Smooth muscle cell (in vitro differentiated cells): Measurements from ENCODE around the gene NBL1. TPM values are rescaled to one million over a fixed set of nuclear protein-coding genes. Genes with fewer than 3 reads are reported as not detected.

ENCODE experiments used
- DNase-seq: peaks from one replicate; lab custom pipeline; 2025; ENCODE audit not compliant: unreplicated experiment; lab: John Stamatoyannopoulos, UW
- H2AFZ ChIP-seq: fragments of 200-600 bp; sonication (generic); 2 replicates; pipeline ENCODE4 v1.6.0; 2016; ENCODE audit warnings: antibody characterized with exemption, low read depth, mild to moderate bottlenecking
- H3F3A ChIP-seq: fragments of 200-600 bp; sonication (generic); 2 replicates; pipeline ENCODE4 v1.6.0; 2017; ENCODE audit warnings: antibody characterized with exemption, low read depth
- H3K27ac ChIP-seq: fragments of 200-600 bp; sonication (generic); 2 replicates; pipeline ENCODE4 v1.5.1; 2016; ENCODE audit warnings: low read depth, mild to moderate bottlenecking
- H3K27me3 ChIP-seq: fragments of 200-600 bp; sonication (generic); 2 replicates; pipeline ENCODE4 v1.6.1; 2016; ENCODE audit warnings: low read depth, mild to moderate bottlenecking
- H3K36me3 ChIP-seq: fragments of 200-600 bp; sonication (generic); 2 replicates; pipeline ENCODE4 v1.5.1; 2016; ENCODE audit warnings: low read depth
- H3K4me1 ChIP-seq: fragments of 200-600 bp; sonication (generic); 2 replicates; pipeline ENCODE4 v1.5.1; 2016; ENCODE audit warnings: low read depth
- H3K4me2 ChIP-seq: fragments of 200-600 bp; sonication (generic); 2 replicates; pipeline ENCODE4 v1.6.0; 2016; ENCODE audit warnings: mild to moderate bottlenecking
- H3K4me3 ChIP-seq: fragments of 200-600 bp; sonication (generic); 2 replicates; pipeline ENCODE4 v1.5.1; 2016; ENCODE audit warnings: mild to moderate bottlenecking
- H3K79me2 ChIP-seq: fragments of 200-600 bp; sonication (generic); 2 replicates; pipeline ENCODE4 v1.6.0; 2016; ENCODE audit warnings: low read depth, mild to moderate bottlenecking
- H3K9ac ChIP-seq: fragments of 200-600 bp; sonication (generic); 2 replicates; pipeline ENCODE4 v1.6.0; 2016; ENCODE audit warnings: low read depth
- H3K9me3 ChIP-seq: fragments of 200-600 bp; sonication (generic); replicated peaks from 2 replicates; pipeline ENCODE4 v1.5.1; 2016; ENCODE audit warnings: low read depth
- H4K20me1 ChIP-seq: fragments of 200-600 bp; sonication (generic); 2 replicates; pipeline ENCODE4 v1.6.0; 2016; ENCODE audit warnings: low read depth
- WGBS: methylation state at CpG from one replicate; pipeline ENCODE4 v1.1.7; 2016; ENCODE audit warnings: low lambda C conversion rate; 5-methylcytosine and 5-hydroxymethylcytosine counted together
- polyA plus RNA-seq: library from polyadenylated mRNA; unstranded; fragments of >200 nt; fragmentation: Nextera tagmentation; extraction: Ambion mirVana; gene quantifications from 2 replicates; pipeline ENCODE4 v1.2.1, GENCODE V29; 2016
- total RNA-seq: library from RNA; depleted of rRNA; stranded (reverse); fragments of >200 nt; gene quantifications from 2 replicates; pipeline ENCODE4 v1.2.3, GENCODE V29; 2014
- TF ChIP-seq, protein P1 (sequence below): fragments of 200-600 bp; sonication (generic); IDR thresholded peaks from 2 replicates; pipeline ENCODE4 v1.5.1; 2017; ENCODE audit warnings: borderline replicate concordance, mild to moderate bottlenecking, antibody characterized with exemption; ENCODE audit not compliant: insufficient read depth, poor library complexity, severe bottlenecking

NBL1 gene
- total and polyA plus RNA-seq, 2 experiments from 2014 or later: 9.4 to 35.9 TPM

DNA sequence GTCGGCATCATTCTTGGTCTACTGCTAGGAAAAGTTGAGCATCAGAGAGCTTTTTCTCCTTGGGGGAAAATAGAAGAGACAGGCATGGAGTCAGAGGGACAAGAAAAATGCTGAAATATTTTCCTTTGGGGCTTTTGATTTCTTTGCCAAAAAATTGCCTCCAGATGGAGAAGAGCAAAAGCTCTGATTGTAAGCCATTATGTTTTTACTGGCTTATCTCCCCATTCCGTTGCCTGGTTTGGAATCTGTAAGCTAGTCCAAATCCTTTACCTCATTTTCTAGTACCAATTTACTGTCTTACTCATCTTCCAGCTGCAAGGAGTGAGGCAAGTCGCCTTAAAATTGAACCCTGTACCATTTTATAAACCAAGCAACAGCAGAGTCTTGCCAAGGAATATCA, 23.3 kb upstream of the NBL1 start:
- Histone ChIP-seq H3K4me3 (no peak overlapping the region), H3K27ac (no peak overlapping the region), H3K79me2 (peaks cover 24% of the 10 kb centered on the region), H3K4me2 (no peak overlapping the region), H3K27me3 (no peaks in the 10 kb centered on the region), H4K20me1 (peaks cover 92% of the 10 kb centered on the region), H3K9me3 (no peaks in the 10 kb centered on the region), H3K9ac (no peak overlapping the region), H2AFZ (no peak overlapping the region), H3F3A (no peaks in the 10 kb centered on the region), H3K4me1 (no peaks in the 10 kb centered on the region), H3K36me3 (no peaks in the 10 kb centered on the region)
- TF ChIP-seq, protein P1, sequence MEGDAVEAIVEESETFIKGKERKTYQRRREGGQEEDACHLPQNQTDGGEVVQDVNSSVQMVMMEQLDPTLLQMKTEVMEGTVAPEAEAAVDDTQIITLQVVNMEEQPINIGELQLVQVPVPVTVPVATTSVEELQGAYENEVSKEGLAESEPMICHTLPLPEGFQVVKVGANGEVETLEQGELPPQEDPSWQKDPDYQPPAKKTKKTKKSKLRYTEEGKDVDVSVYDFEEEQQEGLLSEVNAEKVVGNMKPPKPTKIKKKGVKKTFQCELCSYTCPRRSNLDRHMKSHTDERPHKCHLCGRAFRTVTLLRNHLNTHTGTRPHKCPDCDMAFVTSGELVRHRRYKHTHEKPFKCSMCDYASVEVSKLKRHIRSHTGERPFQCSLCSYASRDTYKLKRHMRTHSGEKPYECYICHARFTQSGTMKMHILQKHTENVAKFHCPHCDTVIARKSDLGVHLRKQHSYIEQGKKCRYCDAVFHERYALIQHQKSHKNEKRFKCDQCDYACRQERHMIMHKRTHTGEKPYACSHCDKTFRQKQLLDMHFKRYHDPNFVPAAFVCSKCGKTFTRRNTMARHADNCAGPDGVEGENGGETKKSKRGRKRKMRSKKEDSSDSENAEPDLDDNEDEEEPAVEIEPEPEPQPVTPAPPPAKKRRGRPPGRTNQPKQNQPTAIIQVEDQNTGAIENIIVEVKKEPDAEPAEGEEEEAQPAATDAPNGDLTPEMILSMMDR: no peak
- no peak for DNase-seq
- WGBS: 90% methylated on average over 3 of the region's 3 CpGs

DNA sequence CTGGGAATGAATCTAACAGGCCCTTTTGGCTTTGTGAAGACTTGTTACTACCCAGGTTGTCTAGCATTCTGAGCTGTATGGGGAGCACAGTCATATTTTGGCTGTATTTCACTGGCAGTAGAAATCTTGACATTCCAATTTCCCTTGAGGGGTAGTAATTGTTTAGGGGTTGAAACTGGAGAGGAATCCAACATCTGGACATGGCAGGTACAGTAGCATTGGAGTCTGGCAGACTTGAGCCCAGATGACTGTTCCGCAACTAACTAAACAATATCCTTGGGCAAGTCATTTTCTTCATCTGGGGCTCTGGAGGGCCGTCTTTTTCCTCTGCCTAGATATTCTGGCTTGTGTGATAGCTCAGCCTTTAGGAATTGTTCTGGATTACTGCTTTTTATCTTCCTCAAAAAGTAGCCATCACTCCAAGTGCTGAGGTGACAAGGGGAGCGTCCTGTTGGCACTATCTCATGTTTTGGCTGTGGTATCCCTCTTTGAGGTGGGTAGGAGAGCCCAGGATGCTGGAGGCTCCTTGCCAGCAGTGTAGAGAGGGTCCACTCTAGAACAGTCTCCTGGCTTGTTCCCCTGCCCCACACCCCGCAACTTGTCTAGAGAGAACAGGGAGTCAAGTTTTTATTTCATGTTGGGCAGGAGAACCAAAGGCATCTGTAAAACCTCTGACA, 22.7 kb upstream of the NBL1 start:
- Histone ChIP-seq H3K4me1 (no peaks in the 10 kb centered on the region), H3K4me3 (no peak overlapping the region), H3K9ac (no peak overlapping the region), H3K36me3 (peaks cover 6% of the 10 kb centered on the region), H2AFZ (no peak overlapping the region), H3K79me2 (peaks cover 24% of the 10 kb centered on the region), H3K27me3 (no peaks in the 10 kb centered on the region), H3K9me3 (no peaks in the 10 kb centered on the region), H3F3A (no peaks in the 10 kb centered on the region), H4K20me1 (peaks cover 88% of the 10 kb centered on the region), H3K4me2 (no peak overlapping the region), H3K27ac (no peak overlapping the region)
- DNase-seq: no peak
- TF ChIP-seq, protein P1: no peak
- 98% methylated on average over 4 of the region's 4 CpGs for WGBS

DNA sequence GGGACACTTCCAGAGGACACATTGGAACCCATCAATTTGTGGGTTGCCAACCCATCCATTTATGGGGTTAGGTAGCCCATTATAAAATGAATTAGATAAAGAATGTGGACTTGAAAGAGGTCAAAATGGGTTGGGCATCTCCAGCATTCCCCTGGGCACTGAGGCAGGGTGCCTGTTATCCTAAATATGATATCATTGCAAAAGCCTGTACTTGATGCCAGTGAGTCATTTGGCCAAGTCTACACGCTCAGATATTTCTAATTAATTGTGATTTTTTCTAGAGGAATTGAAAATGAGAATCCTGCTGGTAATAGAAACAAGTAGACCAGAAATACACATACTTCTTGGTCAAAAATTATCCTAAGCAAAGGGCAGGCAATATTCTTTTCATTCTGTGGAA, 21.9 kb upstream of the NBL1 start:
- TF ChIP-seq, protein P1: no peak
- no peaks in the 10 kb centered on the region for H3K9me3 ChIP-seq
- peaks cover 11% of the 10 kb centered on the region for H3K36me3 ChIP-seq
- no peak overlapping the region for H3K27ac ChIP-seq
- no peak for DNase-seq
- H3K4me1 ChIP-seq: no peaks in the 10 kb centered on the region
- H3K4me3 ChIP-seq: no peak overlapping the region
- peaks cover 20% of the 10 kb centered on the region for H3K79me2 ChIP-seq
- no peak overlapping the region for H2AFZ ChIP-seq
- H3K9ac ChIP-seq: no peak overlapping the region
- H3K4me2 ChIP-seq: no peak overlapping the region
- H3K27me3 ChIP-seq: no peaks in the 10 kb centered on the region
- H3F3A ChIP-seq: no peaks in the 10 kb centered on the region
- peaks cover 80% of the 10 kb centered on the region for H4K20me1 ChIP-seq
- WGBS: 90% methylated on average over 1 of the region's 1 CpG

DNA sequence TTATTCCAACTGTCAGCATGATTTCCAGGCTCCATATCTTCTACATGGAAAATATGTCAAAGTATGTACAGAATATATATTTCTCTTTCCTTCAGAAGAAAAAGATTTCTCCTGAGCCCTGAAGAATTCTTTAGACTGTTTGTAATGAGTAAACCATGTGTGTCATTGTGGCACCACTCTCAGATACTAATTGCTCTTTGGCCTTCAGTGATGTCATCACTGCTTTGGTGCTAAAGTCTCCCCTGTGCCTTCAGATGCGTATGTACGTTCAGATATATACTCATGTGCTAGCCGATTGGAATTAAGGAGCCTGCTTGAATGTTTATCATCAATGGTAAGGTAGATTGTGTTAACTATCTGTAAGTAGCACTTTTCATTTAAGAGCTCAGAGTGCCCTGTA, 20.6 kb upstream of the NBL1 start:
- H3K4me1 ChIP-seq: no peaks in the 10 kb centered on the region
- peaks cover 11% of the 10 kb centered on the region for H3K36me3 ChIP-seq
- no peak overlapping the region for H3K27ac ChIP-seq
- no peaks in the 10 kb centered on the region for H3K9me3 ChIP-seq
- H3F3A ChIP-seq: no peaks in the 10 kb centered on the region
- peaks cover 10% of the 10 kb centered on the region for H3K79me2 ChIP-seq
- H3K4me2 ChIP-seq: no peak overlapping the region
- no peak for DNase-seq
- H3K27me3 ChIP-seq: no peaks in the 10 kb centered on the region
- peaks cover 68% of the 10 kb centered on the region for H4K20me1 ChIP-seq
- no peak overlapping the region for H2AFZ ChIP-seq
- TF ChIP-seq, protein P1: no peak
- H3K9ac ChIP-seq: no peak overlapping the region
- WGBS: 98% methylated on average over 3 of the region's 3 CpGs
- H3K4me3 ChIP-seq: no peak overlapping the region
